Heart right ventricle (tissue), 16 donors: Measurements from ENCODE around the gene TTC31. TPM values are rescaled to one million over a fixed set of nuclear protein-coding genes. Genes with fewer than 3 reads are reported as not detected.

Experiments used
- ATAC-seq, 8 donors: fragments of 200-7000 bp; cut with Tn5 transposase; one replicate each; pipeline ENCODE4 v1.9.1; 2020; ENCODE audit warnings: mild to moderate bottlenecking in 8 of 8, moderate library complexity in 8 of 8, moderate number of reproducible peaks in 1 of 8
- DNase-seq, 2 donors: peaks; one replicate each; pipeline ENCODE4 v3.0.0-alpha.2; 2020
- H3K27ac ChIP-seq, 10 donors: fragments of 200-600 bp; sonication (generic) in 2 of 10; one replicate each; pipeline versions ENCODE4 v1.5.0 to v1.8.0; 2020 to 2022; ENCODE audit warnings: mild to moderate bottlenecking in 3 of 10
- H3K27me3 ChIP-seq, 7 donors: fragments of 200-600 bp; one replicate each; pipeline ENCODE4 v1.8.0; 2021 to 2022; ENCODE audit warnings: mild to moderate bottlenecking in 2 of 7
- H3K36me3 ChIP-seq, 9 donors: fragments of 200-600 bp; sonication (generic) in 1 of 9; one replicate each; pipeline versions ENCODE4 v1.5.0 to v1.8.0; 2020 to 2022; ENCODE audit warnings: mild to moderate bottlenecking in 2 of 9
- H3K4me1 ChIP-seq, 9 donors: fragments of 200-600 bp; sonication (generic) in 1 of 9; one replicate each; pipeline versions ENCODE4 v1.5.0 to v1.8.0; 2020 to 2022; ENCODE audit warnings: mild to moderate bottlenecking in 4 of 9
- H3K4me3 ChIP-seq, 10 donors: fragments of 200-600 bp; sonication (generic) in 2 of 10; one replicate each; pipeline versions ENCODE4 v1.5.0 to v1.8.0; 2020 to 2022; ENCODE audit warnings: mild to moderate bottlenecking in 7 of 10, moderate library complexity in 2 of 10
- H3K9me3 ChIP-seq, 11 donors: fragments of 200-600 bp in 10 of 11; sonication (generic) in 2 of 11; one replicate each; pipeline versions ENCODE4 v1.5.0 to v1.8.0; 2013 to 2022; ENCODE audit warnings: mild to moderate bottlenecking in 2 of 11, control low read depth in 1 of 11, moderate library complexity in 1 of 11
- CTCF ChIP-seq, 9 donors: fragments of 200-600 bp; sonication (generic) in 2 of 9; IDR thresholded peaks; one replicate each; pipeline versions ENCODE4 v1.5.0 to v1.8.0; 2021 to 2022; ENCODE audit warnings: antibody characterized with exemption in 9 of 9, mild to moderate bottlenecking in 5 of 9, moderate library complexity in 1 of 9
- WGBS, 2 donors: extraction: QIAGEN DNeasy Blood & Tissue Kit; methylation state at CpG; one replicate each; pipeline ENCODE4 v1.1.7; 2013; ENCODE audit warnings: inconsistent platforms in 1 of 2; 5-methylcytosine and 5-hydroxymethylcytosine counted together
- intact Hi-C, 10 donors: fragments of 100-400 bp; cut with DNase I; formaldehyde crosslinking; loops; one replicate each; pipeline versions ENCODE4 v1.11.1 to v1.14.2; 2022
- polyA plus RNA-seq, 2 donors: library from polyadenylated mRNA; stranded (reverse); fragments of 200-250 nt; gene quantifications; one replicate each; pipeline ENCODE4 v1.2.3, GENCODE V29; 2013
- total RNA-seq, 10 donors: library from RNA; stranded (reverse); fragmentation: NEBNext Ultra II Directional in 3 of 10; extraction: Animal tissue kit (Norgen Biotek cat#: 25700) in 3 of 10; gene quantifications; one replicate each; pipeline versions ENCODE4 v1.2.1 to v1.2.4, GENCODE V29; 2021 to 2023
- donor health status: Arrhythmogenic right ventricular cardiomyopathy.
- donor health status: ischemic (EF 13 %, LVEDD 7.1; RV severe dilation, severe dysfunction).
- donor health status: healthy with polysubstance abuse.
- donor health status: DM: no; HTN: yes; CAD: no.
- donor health status: DM: no; HTN: no; CAD: no.
- donor health status: ischemic (EF 25% LVEDD 6.9; RV normal size, moderate dysfunction).
- donor health status: ischemic (EF 25% LVEDD 5.7; RV mildly dilated, moderate dysfunction).
- donor health status: healthy.
- donor health status: DM: yes; HTN: yes; CAD: no.
- donor health status: Ischemic cardiomyopathy.
- donor health status: ischemic (EF 35%, LVEDD 5.7; RV mildly dilated, moderate dysfunction).
- donor health status: nonischemic (EF 11% LVEDD 7.7; RV severe dilation, severe dysfunction).
- donor health status: DM: yes; HTN: yes; CAD: no.
- donor health status: PGD.
- donor health status: ischemic (EF 29% LVEDD 5.4; RV normal size, mild dysfunction).
- donor health status: nonischemic (EF 23%, LVEDD 6.1; RV moderate dilation, normal function).

Gene TTC31
- total and polyA plus RNA-seq, 12 donors: 7.2 to 18.7 (median 9.4) TPM

- peak; percentile 66 to 73 for DNase-seq
Observed at GRCh38 chr2:74540291-74540690, 57.4 kb downstream of the TTC31 start.

GRCh38 chr2:74542978-74543377 lies 60.1 kb downstream of the TTC31 start:
- Histone ChIP-seq H3K36me3 (no peaks in the 10 kb centered on the region), H3K27me3 (peaks cover 0 to 1% (median 0%) of the 10 kb centered on the region in 7 donors), H3K9me3 (no peaks in the 10 kb centered on the region), H3K27ac (no peak overlapping the region), H3K4me1 (peaks cover 0 to 22% (median 7%) of the 10 kb centered on the region in 9 donors), H3K4me3 (no peak overlapping the region)
- TF ChIP-seq CTCF (IDR thresholded peaks at IDR 0.05): no peak
- WGBS, 2 donors: 55 to 72% methylated on average over 1 of the region's 1 CpG
- DNase-seq (no peak), ATAC-seq (peak in 2 of 8 donors; percentile 35 to 54)
- intact Hi-C loops: no loop called here

More at GRCh38 chr2:74540291-74540690, 57.4 kb downstream of the TTC31 start:
- TF ChIP-seq CTCF (IDR thresholded peaks at IDR 0.05): no peak
- WGBS, 2 donors: 45 to 54% methylated on average over 5 of the region's 5 CpGs
- H3K9me3 ChIP-seq: no peaks in the 10 kb centered on the region
- H3K27me3 ChIP-seq: no peaks in the 10 kb centered on the region
- H3K36me3 ChIP-seq: peaks cover 0 to 4% (median 0%) of the 10 kb centered on the region in 9 donors
- ATAC-seq: peak; percentile 71 to 95 (median 89)
- intact Hi-C loops: no loop called here
- no peak overlapping the region for H3K4me3 ChIP-seq
- peak overlapping the region; percentile 26 to 86 (median 70) for H3K27ac ChIP-seq
- H3K4me1 ChIP-seq: peaks cover 0 to 21% (median 7%) of the 10 kb centered on the region in 9 donors

Other genes starting within 250 kb of the TTC31 start
- 1 to 10 TPM in 8 of 10 donors, under 1 TPM in 2; 0.82 to 4.6 (median 1.9) TPM for gene SLC4A5, start 139.7 kb upstream of the TTC31 start, total RNA-seq
- gene SLC4A5, start 139.7 kb upstream of the TTC31 start, polyA plus RNA-seq: 1 to 10 TPM in 1 of 2 donors, under 1 TPM in 1; 0.43 to 2.3 TPM
- gene DCTN1, start 102.8 kb upstream of the TTC31 start, total RNA-seq: 100 to 1,000 TPM; 140 to 285 (median 195) TPM
- gene DCTN1, start 102.8 kb upstream of the TTC31 start, polyA plus RNA-seq: 100 to 1,000 TPM; 123 to 168 TPM
- 1 to 10 TPM in 5 of 10 donors, under 1 TPM in 5; 0.52 to 1.7 (median 0.99) TPM for gene C2orf81, start 61.5 kb upstream of the TTC31 start, total RNA-seq
- 1 to 10 TPM; 1.2 to 1.3 TPM for gene C2orf81, start 61.5 kb upstream of the TTC31 start, polyA plus RNA-seq
- gene WDR54, start 61.4 kb upstream of the TTC31 start, total RNA-seq: 1 to 10 TPM; 1.1 to 6.7 (median 2.4) TPM
- gene WDR54, start 61.4 kb upstream of the TTC31 start, polyA plus RNA-seq: 1 to 10 TPM; 2.9 to 8.7 TPM
- 10 to 100 TPM in 8 of 10 donors, 1 to 10 TPM in 2; 9.3 to 23.4 (median 14.9) TPM for gene RTKN, start 41.1 kb upstream of the TTC31 start, total RNA-seq
- 10 to 100 TPM; 25.5 to 33.9 TPM for gene RTKN, start 41.1 kb upstream of the TTC31 start, polyA plus RNA-seq
- 10 to 100 TPM in 9 of 10 donors, 1 to 10 TPM in 1; 8.9 to 22.0 (median 19.4) TPM for gene INO80B, start 28.0 kb upstream of the TTC31 start, total RNA-seq
- 10 to 100 TPM; 29.6 to 40.7 TPM for gene INO80B, start 28.0 kb upstream of the TTC31 start, polyA plus RNA-seq
- gene WBP1, start 24.6 kb upstream of the TTC31 start, total RNA-seq: 10 to 100 TPM; 34.8 to 54.1 (median 45.8) TPM
- gene WBP1, start 24.6 kb upstream of the TTC31 start, polyA plus RNA-seq: 10 to 100 TPM; 39.4 to 59.8 TPM
- gene MOGS, start 17.7 kb upstream of the TTC31 start, total RNA-seq: 10 to 100 TPM; 12.1 to 28.3 (median 18.0) TPM
- 10 to 100 TPM; 25.6 to 30.4 TPM for gene MOGS, start 17.7 kb upstream of the TTC31 start, polyA plus RNA-seq
- gene MRPL53, start 10.4 kb upstream of the TTC31 start, total RNA-seq: 100 to 1,000 TPM; 136 to 188 (median 150) TPM
- gene MRPL53, start 10.4 kb upstream of the TTC31 start, polyA plus RNA-seq: 100 to 1,000 TPM in 1 of 2 donors, 10 to 100 TPM in 1; 92.3 to 123 TPM
- gene CCDC142, start 83 bp upstream of the TTC31 start, total RNA-seq: 10 to 100 TPM in 1 of 10 donors, 1 to 10 TPM in 9; 2.3 to 11.7 (median 5.5) TPM
- gene CCDC142, start 83 bp upstream of the TTC31 start, polyA plus RNA-seq: 10 to 100 TPM in 1 of 2 donors, 1 to 10 TPM in 1; 3.2 to 13.2 TPM
- gene LBX2, start 16.5 kb downstream of the TTC31 start, total RNA-seq: 1 to 10 TPM in 2 of 10 donors, under 1 TPM in 6, not detected in 2; 0.17 to 1.5 (median 0.39) TPM
- under 1 TPM; 0.44 to 0.64 TPM for gene LBX2, start 16.5 kb downstream of the TTC31 start, polyA plus RNA-seq
- 10 to 100 TPM; 10.7 to 27.4 (median 14.9) TPM for gene PCGF1, start 24.6 kb downstream of the TTC31 start, total RNA-seq
- 10 to 100 TPM; 21.8 to 27.7 TPM for gene PCGF1, start 24.6 kb downstream of the TTC31 start, polyA plus RNA-seq
- not detected for gene TLX2, start 31.4 kb downstream of the TTC31 start, total RNA-seq
- gene TLX2, start 31.4 kb downstream of the TTC31 start, polyA plus RNA-seq: not detected
- under 1 TPM in 1 of 10 donors, not detected in 9; 0.65 TPM for gene DQX1, start 43.1 kb downstream of the TTC31 start, total RNA-seq
- under 1 TPM in 1 of 2 donors, not detected in 1; 0.03 TPM for gene DQX1, start 43.1 kb downstream of the TTC31 start, polyA plus RNA-seq
- 10 to 100 TPM; 31.4 to 74.2 (median 38.2) TPM for gene AUP1, start 46.6 kb downstream of the TTC31 start, total RNA-seq
- 100 to 1,000 TPM; 163 TPM for gene AUP1, start 46.6 kb downstream of the TTC31 start, polyA plus RNA-seq
- gene HTRA2, start 46.9 kb downstream of the TTC31 start, total RNA-seq: 10 to 100 TPM; 21.2 to 29.6 (median 24.9) TPM
- gene HTRA2, start 46.9 kb downstream of the TTC31 start, polyA plus RNA-seq: 10 to 100 TPM; 26.5 to 41.0 TPM
- 1 to 10 TPM; 1.2 to 9.2 (median 2.4) TPM for gene LOXL3, start 70.9 kb downstream of the TTC31 start, total RNA-seq
- gene LOXL3, start 70.9 kb downstream of the TTC31 start, polyA plus RNA-seq: 1 to 10 TPM; 2.9 to 3.4 TPM
- gene DOK1, start 71.6 kb downstream of the TTC31 start, total RNA-seq: 1 to 10 TPM; 1.9 to 7.7 (median 3.5) TPM
- gene DOK1, start 71.6 kb downstream of the TTC31 start, polyA plus RNA-seq: 1 to 10 TPM; 3.1 to 5.9 TPM
- under 1 TPM in 3 of 10 donors, not detected in 7; 0.12 to 0.42 (median 0.18) TPM for gene M1AP, start 165.2 kb downstream of the TTC31 start, total RNA-seq
- gene M1AP, start 165.2 kb downstream of the TTC31 start, polyA plus RNA-seq: under 1 TPM; 0.03 to 0.44 TPM
- gene SEMA4F, start 171.2 kb downstream of the TTC31 start, total RNA-seq: 1 to 10 TPM; 1.5 to 5.1 (median 2.7) TPM
- gene SEMA4F, start 171.2 kb downstream of the TTC31 start, polyA plus RNA-seq: 1 to 10 TPM; 1.1 to 1.2 TPM